Measurements from ENCODE around the gene SPHK2. TPM values are rescaled to one million over a fixed set of nuclear protein-coding genes. Genes with fewer than 3 reads are reported as not detected.

Gene SPHK2
- total and polyA plus RNA-seq, 2 experiments from 2014 or later = 7.2 to 9.9 TPM

DNA sequence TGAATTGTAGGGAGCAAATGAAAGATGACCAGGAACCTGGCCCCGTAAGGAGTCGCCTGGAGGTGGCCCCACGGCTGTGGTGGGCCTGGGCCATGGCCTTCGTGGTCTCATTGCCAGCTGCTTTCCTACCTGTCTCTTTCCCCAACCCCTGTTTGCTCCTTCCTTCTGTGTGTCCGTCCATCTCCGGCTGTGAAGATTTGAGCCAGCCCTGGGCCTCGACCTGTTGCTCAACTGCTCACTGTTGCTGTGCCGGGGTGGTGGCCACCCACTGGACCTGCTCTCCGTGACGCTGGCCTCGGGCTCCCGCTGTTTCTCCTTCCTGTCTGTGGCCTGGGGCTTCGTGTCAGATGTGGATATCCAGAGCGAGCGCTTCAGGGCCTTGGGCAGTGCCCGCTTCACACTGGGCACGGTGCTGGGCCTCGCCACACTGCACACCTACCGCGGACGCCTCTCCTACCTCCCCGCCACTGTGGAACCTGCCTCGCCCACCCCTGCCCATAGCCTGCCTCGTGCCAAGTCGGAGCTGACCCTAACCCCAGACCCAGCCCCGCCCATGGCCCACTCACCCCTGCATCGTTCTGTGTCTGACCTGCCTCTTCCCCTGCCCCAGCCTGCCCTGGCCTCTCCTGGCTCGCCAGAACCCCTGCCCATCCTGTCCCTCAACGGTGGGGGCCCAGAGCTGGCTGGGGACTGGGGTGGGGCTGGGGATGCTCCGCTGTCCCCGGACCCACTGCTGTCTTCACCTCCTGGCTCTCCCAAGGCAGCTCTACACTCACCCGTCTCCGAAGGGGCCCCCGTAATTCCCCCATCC, 9.4 kb downstream of the SPHK2 start:
- no peak for DNase-seq
- 78 to 82% methylated on average over 25 to 34 of the region's 34 CpGs for WGBS, 2 experiments (ENCODE audit: low coverage in 1 of 2, low lambda C conversion rate in 2 of 2, missing lambda C conversion rate in 2 of 2)

DNA sequence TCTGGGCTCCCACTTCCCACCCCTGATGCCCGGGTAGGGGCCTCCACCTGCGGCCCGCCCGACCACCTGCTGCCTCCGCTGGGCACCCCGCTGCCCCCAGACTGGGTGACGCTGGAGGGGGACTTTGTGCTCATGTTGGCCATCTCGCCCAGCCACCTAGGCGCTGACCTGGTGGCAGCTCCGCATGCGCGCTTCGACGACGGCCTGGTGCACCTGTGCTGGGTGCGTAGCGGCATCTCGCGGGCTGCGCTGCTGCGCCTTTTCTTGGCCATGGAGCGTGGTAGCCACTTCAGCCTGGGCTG, 9.9 kb downstream of the SPHK2 start:
- no peak for DNase-seq
- Histone ChIP-seq H2AFZ (no peak overlapping the region), H3K9me3 (ENCODE audit: low read depth) (no peaks in the 10 kb centered on the region), H3K9me2 (ENCODE audit: insufficient read depth) (no peaks in the 10 kb centered on the region), H3K9ac (no peak overlapping the region), H3K4me2 (ENCODE audit: unreplicated experiment) (no peak overlapping the region), H3K27ac (no peak overlapping the region), H3F3A (ENCODE audit: insufficient read depth) (peaks cover 6% of the 10 kb centered on the region), H3K36me3 (ENCODE audit: low read depth) (no peaks in the 10 kb centered on the region), H3K4me3 (no peak overlapping the region), H4K20me1 (ENCODE audit: insufficient read depth) (no peaks in the 10 kb centered on the region), H3K4me1 (ENCODE audit: insufficient read depth) (peaks cover 19% of the 10 kb centered on the region), H3K79me2 (ENCODE audit: insufficient read depth) (no peaks in the 10 kb centered on the region), H3K27me3 (replicated peaks; ENCODE audit: insufficient read depth) (no peaks in the 10 kb centered on the region)
- WGBS, 2 experiments (ENCODE audit: low coverage in 1 of 2, low lambda C conversion rate in 2 of 2, missing lambda C conversion rate in 2 of 2) = 91 to 93% methylated on average over 22 of the region's 22 CpGs
- in situ Hi-C loops (cut with MboI) = no loop called here
- TF ChIP-seq EZH2phosphoT487 (IDR thresholded peaks at IDR 0.05; ENCODE audit: insufficient read depth, low read depth) = no peak
- no peak for TF ChIP-seq EZH2 (IDR thresholded peaks at IDR 0.05; ENCODE audit: insufficient read depth, poor library complexity, severe bottlenecking)

More for the DNA sequence above, 9.4 kb downstream of the SPHK2 start:
- in situ Hi-C loops (cut with MboI) = no loop called here
- Histone ChIP-seq H3K4me3 (no peak overlapping the region), H3F3A (ENCODE audit: insufficient read depth) (peaks cover 6% of the 10 kb centered on the region), H3K9me3 (ENCODE audit: low read depth) (no peaks in the 10 kb centered on the region), H2AFZ (no peak overlapping the region), H3K4me2 (ENCODE audit: unreplicated experiment) (no peak overlapping the region), H3K79me2 (ENCODE audit: insufficient read depth) (no peaks in the 10 kb centered on the region), H3K9ac (no peak overlapping the region), H3K9me2 (ENCODE audit: insufficient read depth) (no peaks in the 10 kb centered on the region), H4K20me1 (ENCODE audit: insufficient read depth) (no peaks in the 10 kb centered on the region), H3K27ac (no peak overlapping the region), H3K4me1 (ENCODE audit: insufficient read depth) (peaks cover 15% of the 10 kb centered on the region), H3K36me3 (ENCODE audit: low read depth) (no peaks in the 10 kb centered on the region), H3K27me3 (replicated peaks; ENCODE audit: insufficient read depth) (no peaks in the 10 kb centered on the region)
- TF ChIP-seq EZH2phosphoT487 (IDR thresholded peaks at IDR 0.05; ENCODE audit: insufficient read depth, low read depth) = no peak
- TF ChIP-seq EZH2 (IDR thresholded peaks at IDR 0.05; ENCODE audit: insufficient read depth, poor library complexity, severe bottlenecking) = no peak

DNA sequence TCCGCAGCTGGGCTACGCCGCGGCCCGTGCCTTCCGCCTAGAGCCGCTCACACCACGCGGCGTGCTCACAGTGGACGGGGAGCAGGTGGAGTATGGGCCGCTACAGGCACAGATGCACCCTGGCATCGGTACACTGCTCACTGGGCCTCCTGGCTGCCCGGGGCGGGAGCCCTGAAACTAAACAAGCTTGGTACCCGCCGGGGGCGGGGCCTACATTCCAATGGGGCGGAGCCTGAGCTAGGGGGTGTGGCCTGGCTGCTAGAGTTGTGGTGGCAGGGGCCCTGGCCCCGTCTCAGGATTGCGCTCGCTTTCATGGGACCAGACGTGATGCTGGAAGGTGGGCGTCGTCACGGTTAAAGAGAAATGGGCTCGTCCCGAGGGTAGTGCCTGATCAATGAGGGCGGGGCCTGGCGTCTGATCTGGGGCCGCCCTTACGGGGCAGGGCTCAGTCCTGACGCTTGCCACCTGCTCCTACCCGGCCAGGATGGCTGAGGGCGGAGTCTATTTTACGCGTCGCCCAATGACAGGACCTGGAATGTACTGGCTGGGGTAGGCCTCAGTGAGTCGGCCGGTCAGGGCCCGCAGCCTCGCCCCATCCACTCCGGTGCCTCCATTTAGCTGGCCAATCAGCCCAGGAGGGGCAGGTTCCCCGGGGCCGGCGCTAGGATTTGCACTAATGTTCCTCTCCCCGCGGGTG, 10.4 kb downstream of the SPHK2 start:
- H3K4me1 ChIP-seq (ENCODE audit: insufficient read depth) = peaks cover 23% of the 10 kb centered on the region
- no peaks in the 10 kb centered on the region for H3K9me3 ChIP-seq (ENCODE audit: low read depth)
- no peak overlapping the region for H3K9ac ChIP-seq
- in situ Hi-C loops (cut with MboI) = no loop called here
- H3K27ac ChIP-seq = no peak overlapping the region
- peaks cover 7% of the 10 kb centered on the region for H3F3A ChIP-seq (ENCODE audit: insufficient read depth)
- H3K27me3 ChIP-seq (replicated peaks; ENCODE audit: insufficient read depth) = no peaks in the 10 kb centered on the region
- no peak overlapping the region for H3K4me3 ChIP-seq
- H2AFZ ChIP-seq = no peak overlapping the region
- WGBS, 2 experiments (ENCODE audit: low coverage in 1 of 2, low lambda C conversion rate in 2 of 2, missing lambda C conversion rate in 2 of 2) = 45 to 48% methylated on average over 38 to 48 of the region's 48 CpGs
- no peaks in the 10 kb centered on the region for H4K20me1 ChIP-seq (ENCODE audit: insufficient read depth)
- no peaks in the 10 kb centered on the region for H3K9me2 ChIP-seq (ENCODE audit: insufficient read depth)
- H3K4me2 ChIP-seq (ENCODE audit: unreplicated experiment) = peak overlapping the region; percentile 14
- DNase-seq = peak; percentile 41
- TF ChIP-seq EZH2 (IDR thresholded peaks at IDR 0.05; ENCODE audit: insufficient read depth, poor library complexity, severe bottlenecking) (no peak), EZH2phosphoT487 (IDR thresholded peaks at IDR 0.05; ENCODE audit: insufficient read depth, low read depth) (no peak)
- H3K79me2 ChIP-seq (ENCODE audit: insufficient read depth) = no peaks in the 10 kb centered on the region
- no peaks in the 10 kb centered on the region for H3K36me3 ChIP-seq (ENCODE audit: low read depth)

DNA sequence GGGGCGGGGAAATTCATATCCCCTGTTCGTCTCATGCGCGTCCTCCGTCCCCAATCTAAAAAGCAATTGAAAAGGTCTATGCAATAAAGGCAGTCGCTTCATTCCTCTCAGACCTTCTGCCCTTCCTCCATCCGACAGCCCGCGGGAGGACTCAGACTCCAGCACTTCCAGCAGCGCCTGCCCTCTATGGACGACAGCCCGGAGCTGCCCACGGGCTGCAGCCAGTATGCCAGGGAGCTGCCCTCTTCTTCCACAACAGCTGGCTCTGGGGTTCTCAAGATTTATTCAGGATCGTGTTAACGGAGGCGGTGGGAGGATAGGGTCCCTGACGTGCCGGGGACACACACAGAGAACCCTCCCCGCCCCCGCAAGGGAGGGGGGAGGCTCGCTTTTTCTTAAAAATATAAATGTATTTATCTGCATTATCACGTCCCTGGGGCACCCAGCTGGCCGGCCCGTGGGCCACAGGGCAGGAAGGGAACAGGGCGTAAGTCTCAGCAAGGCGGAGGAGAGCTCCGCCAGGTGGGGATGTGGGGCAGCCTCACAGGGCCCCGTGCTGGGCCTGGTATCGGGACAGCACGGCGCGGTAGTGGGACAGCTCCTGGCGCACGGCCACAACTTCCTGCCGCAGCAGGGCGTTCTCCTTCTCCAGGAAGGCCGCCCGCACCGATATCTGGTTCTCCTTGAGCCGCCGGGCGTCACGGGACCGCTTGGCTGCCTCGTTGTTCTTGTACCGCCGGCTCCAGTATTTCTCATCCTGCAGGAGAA, 11.2 kb downstream of the SPHK2 start:
- peak overlapping the region; percentile 14 for H3K4me2 ChIP-seq (ENCODE audit: unreplicated experiment)
- in situ Hi-C loops (cut with MboI) = no loop called here
- H3K27me3 ChIP-seq (replicated peaks; ENCODE audit: insufficient read depth) = no peaks in the 10 kb centered on the region
- no peak overlapping the region for H2AFZ ChIP-seq
- no peak overlapping the region for H3K4me3 ChIP-seq
- TF ChIP-seq EZH2 (IDR thresholded peaks at IDR 0.05; ENCODE audit: insufficient read depth, poor library complexity, severe bottlenecking) (no peak), EZH2phosphoT487 (IDR thresholded peaks at IDR 0.05; ENCODE audit: insufficient read depth, low read depth) (no peak)
- H3F3A ChIP-seq (ENCODE audit: insufficient read depth) = peaks cover 12% of the 10 kb centered on the region
- H3K4me1 ChIP-seq (ENCODE audit: insufficient read depth) = peaks cover 28% of the 10 kb centered on the region
- WGBS, 2 experiments (ENCODE audit: low coverage in 1 of 2, low lambda C conversion rate in 2 of 2, missing lambda C conversion rate in 2 of 2) = 32 to 34% methylated on average over 36 to 47 of the region's 47 CpGs
- H3K36me3 ChIP-seq (ENCODE audit: low read depth) = no peaks in the 10 kb centered on the region
- no peaks in the 10 kb centered on the region for H4K20me1 ChIP-seq (ENCODE audit: insufficient read depth)
- H3K79me2 ChIP-seq (ENCODE audit: insufficient read depth) = no peaks in the 10 kb centered on the region
- no peaks in the 10 kb centered on the region for H3K9me3 ChIP-seq (ENCODE audit: low read depth)
- no peaks in the 10 kb centered on the region for H3K9me2 ChIP-seq (ENCODE audit: insufficient read depth)
- DNase-seq = peak; percentile 63
- peak overlapping the region; percentile 20; the same call in 1 of the 2 replicates for H3K9ac ChIP-seq
- no peak overlapping the region for H3K27ac ChIP-seq

Measured in GM23248 (cell line).